ENCODE data around the gene CCDC144A.
"Not testable (repeated sequence)": the region's sequence is repeated elsewhere in the genome, so short reads cannot be mapped to it uniquely, and the experiment has no call there.

Gene CCDC144A

GRCh38 chr17:16787851-16788250 is 97.8 kb downstream of the CCDC144A start:
- DNase-seq (ENCODE audit: extremely low spot score); CTCF ChIA-PET; POLR2A ChIA-PET: not testable (repeated sequence)

DNA sequence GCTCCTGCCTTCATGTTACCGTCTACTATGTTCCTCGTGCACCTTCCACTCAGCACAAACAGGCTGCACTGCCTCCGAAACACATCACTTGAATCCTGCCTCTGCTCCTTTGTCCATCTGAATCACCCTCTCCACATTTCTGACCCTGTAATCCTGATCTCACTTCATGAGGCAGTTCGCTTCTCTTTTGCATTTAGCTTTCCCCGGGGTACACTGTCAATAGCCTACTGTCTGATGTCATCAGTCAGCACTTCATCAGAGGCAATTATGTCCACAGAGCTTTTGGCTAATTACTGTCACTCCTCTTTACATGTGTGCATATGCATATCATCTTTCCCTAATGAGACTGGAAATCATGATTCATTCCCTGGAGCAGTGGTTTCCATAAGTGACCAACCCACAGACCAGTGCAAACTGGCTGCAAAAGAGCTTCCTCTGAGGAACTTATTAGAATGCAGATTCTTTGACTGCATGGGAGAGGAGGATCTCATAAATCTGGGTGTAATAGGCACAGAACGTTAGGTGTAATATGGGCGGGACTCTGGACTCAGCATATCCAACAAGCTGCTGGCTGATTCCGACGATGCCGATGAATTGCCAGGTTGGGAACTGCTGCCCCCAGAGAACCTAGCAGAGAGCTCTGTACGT is 99.0 kb downstream of the CCDC144A start:
- POLR2A ChIA-PET; CTCF ChIA-PET; DNase-seq (ENCODE audit: extremely low spot score): not testable (repeated sequence)

- DNase-seq (ENCODE audit: extremely low spot score); CTCF ChIA-PET; POLR2A ChIA-PET: not testable (repeated sequence)
These were observed 99.6 kb downstream of the CCDC144A start for GRCh38 chr17:16789622-16790021.

DNA sequence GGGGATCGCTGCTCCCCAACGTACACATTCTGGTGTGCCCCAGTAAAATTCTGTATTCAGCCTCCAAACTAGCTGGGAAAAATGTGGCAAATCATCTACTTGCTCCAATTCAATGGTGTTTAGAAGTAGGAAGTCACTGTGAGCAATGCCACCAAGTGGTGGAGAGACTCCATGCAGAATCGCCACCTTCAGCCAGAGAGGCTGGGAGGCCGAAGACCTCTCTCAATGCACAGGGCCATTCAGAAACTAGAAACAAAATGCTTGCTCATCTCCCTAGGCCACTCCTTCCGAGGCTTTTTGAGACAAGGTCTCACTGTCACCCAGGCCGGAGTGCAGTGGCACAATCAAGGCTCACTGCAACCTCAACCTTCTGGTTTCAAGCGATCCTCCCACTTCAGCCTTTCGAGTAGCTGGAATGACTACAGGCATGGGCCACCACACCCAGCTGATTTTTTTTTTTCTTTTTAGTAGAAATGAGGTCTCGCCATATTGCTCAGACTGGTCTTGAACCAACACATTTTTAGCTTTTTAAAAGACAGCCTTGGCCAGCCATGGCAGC is 100.4 kb downstream of the CCDC144A start:
- DNase-seq (ENCODE audit: extremely low spot score); CTCF ChIA-PET; POLR2A ChIA-PET: not testable (repeated sequence)

- CTCF ChIA-PET; DNase-seq (ENCODE audit: extremely low spot score); POLR2A ChIA-PET: not testable (repeated sequence)
These were observed 104.2 kb downstream of the CCDC144A start for GRCh38 chr17:16794215-16794614.

- CTCF ChIA-PET; POLR2A ChIA-PET; DNase-seq (ENCODE audit: extremely low spot score): not testable (repeated sequence)
These were observed 105.9 kb downstream of the CCDC144A start for GRCh38 chr17:16795894-16796293.

DNA sequence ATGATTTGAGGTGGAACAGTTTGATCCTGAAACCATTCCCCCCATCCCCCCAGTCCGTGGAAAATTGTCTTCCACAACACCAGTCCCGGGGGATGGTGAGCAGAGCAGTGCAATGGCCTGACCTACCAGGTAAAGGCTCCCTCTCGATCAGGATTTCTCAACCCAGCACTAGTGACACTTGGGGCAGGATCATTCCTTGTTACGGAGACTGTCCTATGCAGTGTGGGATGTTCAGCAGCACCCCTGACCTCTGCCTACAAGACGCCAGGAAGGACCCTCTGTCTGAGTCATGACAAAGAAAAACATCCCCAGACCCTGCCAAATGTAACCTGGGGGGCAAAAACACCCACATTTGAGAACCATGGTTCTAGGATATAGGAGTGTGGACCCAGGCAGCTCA is 114.8 kb downstream of the CCDC144A start:
- DNase-seq (ENCODE audit: extremely low spot score); CTCF ChIA-PET; POLR2A ChIA-PET: not testable (repeated sequence)

GRCh38 chr17:16806599-16806998 is 116.6 kb downstream of the CCDC144A start:
- DNase-seq (ENCODE audit: extremely low spot score); POLR2A ChIA-PET; CTCF ChIA-PET: not testable (repeated sequence)

- DNase-seq (ENCODE audit: extremely low spot score); POLR2A ChIA-PET; CTCF ChIA-PET: not testable (repeated sequence)
These were observed 117.6 kb downstream of the CCDC144A start for GRCh38 chr17:16807620-16808019.

DNA sequence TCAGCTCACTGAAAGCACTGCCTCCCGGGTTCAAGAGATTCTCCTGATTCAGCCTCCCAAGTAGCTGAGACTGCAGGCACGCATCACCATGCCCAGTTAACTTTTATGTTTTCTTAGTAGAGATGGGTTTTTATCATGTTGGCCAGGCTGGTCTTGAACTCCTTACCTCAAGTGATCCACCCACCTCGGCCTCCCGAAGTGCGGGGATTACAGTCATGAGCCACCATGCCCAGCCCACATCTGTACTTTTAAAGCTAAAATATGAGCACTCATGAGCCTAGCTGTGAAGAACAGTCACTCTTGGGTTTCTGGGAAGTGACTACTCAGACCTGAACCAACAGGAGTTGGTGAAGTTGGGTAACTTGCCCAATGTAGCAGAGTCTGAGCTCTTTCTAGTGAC is 120.2 kb downstream of the CCDC144A start:
- DNase-seq (ENCODE audit: extremely low spot score); CTCF ChIA-PET; POLR2A ChIA-PET: not testable (repeated sequence)

GRCh38 chr17:16812126-16812525 is 122.1 kb downstream of the CCDC144A start:
- DNase-seq (ENCODE audit: extremely low spot score); POLR2A ChIA-PET; CTCF ChIA-PET: not testable (repeated sequence)

GRCh38 chr17:16814439-16814838 is 124.4 kb downstream of the CCDC144A start:
- POLR2A ChIA-PET = no interaction called here

DNA sequence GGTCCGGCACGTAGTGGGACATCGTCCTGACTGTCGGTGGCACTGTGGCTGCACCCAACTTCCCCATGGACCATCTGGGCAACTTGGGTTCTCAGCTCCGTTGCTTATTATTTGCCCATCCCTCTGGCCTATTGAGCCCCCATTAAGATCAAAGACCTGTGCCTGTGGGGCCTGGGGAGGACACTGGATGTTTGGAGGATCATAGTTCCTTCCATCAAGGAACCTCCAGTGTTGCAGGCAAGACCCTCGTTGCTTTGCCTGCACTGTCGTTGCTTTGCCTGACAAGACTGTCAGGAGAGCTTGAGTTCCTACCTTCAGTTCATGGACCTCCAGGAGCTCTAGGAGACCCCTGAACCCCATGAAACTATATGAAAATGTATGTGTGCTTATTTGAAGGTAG is 127.2 kb downstream of the CCDC144A start:
- TF ChIP-seq FOXK2 (IDR thresholded peaks at IDR 0.05) = no peak
- TF ChIP-seq ELF4 (IDR thresholded peaks at IDR 0.05) = no peak
- TF ChIP-seq FOXA1 (IDR thresholded peaks at IDR 0.05) = no peak
- TF ChIP-seq ARNT (IDR thresholded peaks at IDR 0.05) = no peak
- no peak for TF ChIP-seq L3MBTL2 (conservative IDR thresholded peaks at IDR 0.05)
- TF ChIP-seq SP1 (IDR thresholded peaks at IDR 0.05) = no peak
- TF ChIP-seq HDGF (IDR thresholded peaks at IDR 0.05; ENCODE audit: borderline replicate concordance) = no peak
- TF ChIP-seq FOXM1 (IDR thresholded peaks at IDR 0.05; ENCODE audit: borderline replicate concordance) = no peak
- no peak for TF ChIP-seq BHLHE40 (IDR thresholded peaks at IDR 0.05; ENCODE audit: borderline replicate concordance)
- TF ChIP-seq SUZ12 (IDR thresholded peaks at IDR 0.05) = no peak
- TF ChIP-seq LEF1 (IDR thresholded peaks at IDR 0.05; ENCODE audit: borderline replicate concordance) = no peak
- TF ChIP-seq, protein P1, sequence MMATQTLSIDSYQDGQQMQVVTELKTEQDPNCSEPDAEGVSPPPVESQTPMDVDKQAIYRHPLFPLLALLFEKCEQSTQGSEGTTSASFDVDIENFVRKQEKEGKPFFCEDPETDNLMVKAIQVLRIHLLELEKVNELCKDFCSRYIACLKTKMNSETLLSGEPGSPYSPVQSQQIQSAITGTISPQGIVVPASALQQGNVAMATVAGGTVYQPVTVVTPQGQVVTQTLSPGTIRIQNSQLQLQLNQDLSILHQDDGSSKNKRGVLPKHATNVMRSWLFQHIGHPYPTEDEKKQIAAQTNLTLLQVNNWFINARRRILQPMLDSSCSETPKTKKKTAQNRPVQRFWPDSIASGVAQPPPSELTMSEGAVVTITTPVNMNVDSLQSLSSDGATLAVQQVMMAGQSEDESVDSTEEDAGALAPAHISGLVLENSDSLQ (IDR thresholded peaks at IDR 0.05) = no peak
- TF ChIP-seq ZNF384 (IDR thresholded peaks at IDR 0.05) = no peak
- no peak for TF ChIP-seq CTBP1 (IDR thresholded peaks at IDR 0.05; ENCODE audit: borderline replicate concordance)
- TF ChIP-seq TARDBP (IDR thresholded peaks at IDR 0.05) = no peak
- DNase-seq (ENCODE audit: extremely low spot score) = no peak
- ChIA-PET POLR2A (no interaction called here), CTCF (no interaction called here)

More at GRCh38 chr17:16814439-16814838, 124.4 kb downstream of the CCDC144A start:
- no peak for DNase-seq (ENCODE audit: extremely low spot score)
- CTCF ChIA-PET = no interaction called here
- TF ChIP-seq FOXK2 (IDR thresholded peaks at IDR 0.05) (no peak), ZNF384 (IDR thresholded peaks at IDR 0.05) (no peak)

DNA sequence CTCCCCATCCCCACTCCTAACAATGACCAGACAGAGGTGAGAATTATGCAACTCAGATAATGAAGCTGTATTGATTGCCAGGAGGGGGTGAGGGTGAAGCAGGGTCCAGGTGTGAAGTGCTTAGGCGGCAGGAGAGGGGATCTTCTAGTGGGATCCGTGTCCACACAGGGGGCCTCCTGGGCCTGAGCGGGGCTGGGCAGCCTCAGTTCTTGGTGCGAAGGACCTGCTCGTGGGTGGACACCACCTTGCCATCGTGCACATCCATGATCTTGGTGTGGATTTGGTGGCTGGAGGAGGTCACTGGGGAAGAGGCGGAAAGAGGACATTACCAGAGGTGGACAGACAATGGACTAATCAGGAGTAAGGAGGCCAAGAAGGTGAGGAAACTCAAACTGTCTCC is 127.9 kb downstream of the CCDC144A start:
- DNase-seq (ENCODE audit: extremely low spot score); POLR2A ChIA-PET: not testable (repeated sequence)

More for the DNA sequence above, 127.9 kb downstream of the CCDC144A start:
- CTCF ChIA-PET = not testable (repeated sequence)
